Glomerular endothelial cell (primary cell): ENCODE data around the gene SWSAP1. TPM values are rescaled to one million over a fixed set of nuclear protein-coding genes. Genes with fewer than 3 reads are reported as not detected.
"Not testable (repeated sequence)": the region's sequence is repeated elsewhere in the genome, so short reads cannot be mapped to it uniquely, and the experiment has no call there.

Experiments used
- DNase-seq: peaks from one replicate; pipeline ENCODE4 v3.0.0-alpha.2; 2011; ENCODE audit warnings: low read depth, low spot score; ENCODE audit errors: extremely low read depth
- total RNA-seq: library from RNA; depleted of rRNA; stranded (reverse); fragments of >200 nt; gene quantifications from 2 replicates; pipeline ENCODE4 v1.2.3, GENCODE V29; 2015

Gene SWSAP1
- total RNA-seq, 1 donor from 2014 or later: 4.1 TPM

- DNase-seq: not testable (repeated sequence)
These were observed 20.4 kb upstream of the SWSAP1 start for GRCh38 chr19:11354102-11354501.

- no peak for DNase-seq
These were observed 19.0 kb upstream of the SWSAP1 start, which contains the start of gene PLPPR2 for GRCh38 chr19:11355160-11356073. TSS of gene PLPPR2 (plus strand) at chr19:11355432. CDS start at chr19:11357674, 2,242 bp downstream.

- no peak for DNase-seq
These were observed 18.4 kb upstream of the SWSAP1 start for GRCh38 chr19:11356074-11356397.

- DNase-seq: no peak
These were observed 17.6 kb upstream of the SWSAP1 start for GRCh38 chr19:11356676-11357550.

- no peak for DNase-seq
These were observed 15.0 kb upstream of the SWSAP1 start for GRCh38 chr19:11359421-11359820.

GRCh38 chr19:11361037-11361770 is 13.3 kb upstream of the SWSAP1 start:
- DNase-seq: no peak

- no peak for DNase-seq
These were observed 12.4 kb upstream of the SWSAP1 start for GRCh38 chr19:11361771-11362731.

GRCh38 chr19:11363881-11364280 is 10.6 kb upstream of the SWSAP1 start:
- DNase-seq: no peak

GRCh38 chr19:11364296-11364904 is 10.1 kb upstream of the SWSAP1 start:
- no peak for DNase-seq

- DNase-seq: no peak
These were observed 9.5 kb upstream of the SWSAP1 start for GRCh38 chr19:11364935-11365334.

GRCh38 chr19:11365557-11366117 is 8.8 kb upstream of the SWSAP1 start:
- DNase-seq: no peak

GRCh38 chr19:11367528-11367927 is 6.9 kb upstream of the SWSAP1 start:
- DNase-seq: no peak

GRCh38 chr19:11370744-11371143 is 3.7 kb upstream of the SWSAP1 start:
- no peak for DNase-seq

- no peak for DNase-seq
These were observed 1.1 kb upstream of the SWSAP1 start for GRCh38 chr19:11373166-11373884.

- no peak for DNase-seq
These were observed 507 bp upstream of the SWSAP1 start for GRCh38 chr19:11373885-11374432.

- DNase-seq: no peak
These were observed 880 bp downstream of the SWSAP1 start for GRCh38 chr19:11375143-11375948.

GRCh38 chr19:11377237-11377636 is 2.8 kb downstream of the SWSAP1 start:
- DNase-seq: no peak
